ENCODE results near the gene SLC8A1. TPM values are rescaled to one million over a fixed set of nuclear protein-coding genes. Genes with fewer than 3 reads are reported as not detected.
A peak's percentile ranks its signal among the peaks of the same experiment; 100 is the strongest.

SLC8A1 gene
- total RNA-seq, 1 donor from 2014 or later: 9.6 TPM

- Histone ChIP-seq H3K4me3 (peak overlapping the region; percentile 57), H3K27me3 (peaks cover 55% of the 10 kb centered on the region), H3K9ac (no peak overlapping the region), H3F3A (ENCODE audit: low read depth) (peaks cover 13% of the 10 kb centered on the region), H3K27ac (no peak overlapping the region), H3K4me1 (peaks cover 15% of the 10 kb centered on the region), H4K20me1 (ENCODE audit: low read depth) (no peaks in the 10 kb centered on the region), H3K9me3 (ENCODE audit: low read depth) (no peaks in the 10 kb centered on the region), H3K4me2 (peak overlapping the region; percentile 86), H3K79me2 (ENCODE audit: low read depth) (no peaks in the 10 kb centered on the region), H2AFZ (replicated peaks) (no peak overlapping the region), H3K36me3 (no peaks in the 10 kb centered on the region)
- no peak for DNase-seq (ENCODE audit: low spot score)
- H3K9me3 Mint-ChIP-seq: no peaks in the 10 kb centered on the region
- TF ChIP-seq CTCF (IDR thresholded peaks at IDR 0.05) (no peak), EZH2phosphoT487 (IDR thresholded peaks at IDR 0.05) (no peak), EZH2 (IDR thresholded peaks at IDR 0.05) (no peak)
- no peaks in the 10 kb centered on the region for H3K36me3 Mint-ChIP-seq
- peaks cover 6% of the 10 kb centered on the region for H3K27me3 Mint-ChIP-seq (ENCODE audit: insufficient read depth, low read depth)
- peaks cover 22% of the 10 kb centered on the region for H3K4me1 Mint-ChIP-seq
- H3K4me3 Mint-ChIP-seq: peak overlapping the region; percentile 87
- H3K27ac Mint-ChIP-seq: no peak overlapping the region
These were observed 896 bp upstream of the SLC8A1 start for GRCh38 chr2:40452786-40453185.

- Histone ChIP-seq H3K27ac (no peak overlapping the region), H3K79me2 (ENCODE audit: low read depth) (no peaks in the 10 kb centered on the region), H3F3A (ENCODE audit: low read depth) (peaks cover 13% of the 10 kb centered on the region), H3K9me3 (ENCODE audit: low read depth) (no peaks in the 10 kb centered on the region), H3K4me2 (peak overlapping the region; percentile 77), H2AFZ (replicated peaks) (peak overlapping the region; percentile 66), H3K4me3 (peak overlapping the region; percentile 57), H3K4me1 (peaks cover 12% of the 10 kb centered on the region), H4K20me1 (ENCODE audit: low read depth) (no peaks in the 10 kb centered on the region), H3K9ac (no peak overlapping the region), H3K27me3 (peaks cover 55% of the 10 kb centered on the region), H3K36me3 (no peaks in the 10 kb centered on the region)
- Mint-ChIP-seq H3K36me3 (peaks cover 2% of the 10 kb centered on the region), H3K4me1 (peaks cover 19% of the 10 kb centered on the region), H3K27me3 (ENCODE audit: insufficient read depth, low read depth) (peaks cover 6% of the 10 kb centered on the region), H3K4me3 (peak overlapping the region; percentile 91), H3K27ac (peak overlapping the region; percentile 47), H3K9me3 (no peaks in the 10 kb centered on the region)
- TF ChIP-seq EZH2 (IDR thresholded peaks at IDR 0.05) (no peak), EZH2phosphoT487 (IDR thresholded peaks at IDR 0.05) (no peak), CTCF (IDR thresholded peaks at IDR 0.05) (no peak)
- DNase-seq (ENCODE audit: low spot score): peak; percentile 40
These were observed 977 bp downstream of the SLC8A1 start for GRCh38 chr2:40450796-40451430.

- H3K4me1 ChIP-seq: peaks cover 12% of the 10 kb centered on the region
- peaks cover 6% of the 10 kb centered on the region for H3K27me3 Mint-ChIP-seq (ENCODE audit: insufficient read depth, low read depth)
These were observed 1.7 kb downstream of the SLC8A1 start for GRCh38 chr2:40450066-40450795.

More at GRCh38 chr2:40450066-40450795, 1.7 kb downstream of the SLC8A1 start:
- Histone ChIP-seq H3K9me3 (ENCODE audit: low read depth) (no peaks in the 10 kb centered on the region), H3K36me3 (no peaks in the 10 kb centered on the region), H3K4me2 (peak overlapping the region; percentile 77), H3F3A (ENCODE audit: low read depth) (peaks cover 13% of the 10 kb centered on the region), H4K20me1 (ENCODE audit: low read depth) (no peaks in the 10 kb centered on the region), H3K9ac (no peak overlapping the region), H3K27ac (no peak overlapping the region), H3K27me3 (peaks cover 55% of the 10 kb centered on the region), H3K4me3 (peak overlapping the region; percentile 57), H3K79me2 (ENCODE audit: low read depth) (no peaks in the 10 kb centered on the region), H2AFZ (replicated peaks) (peak overlapping the region; percentile 23)
- H3K27ac Mint-ChIP-seq: no peak overlapping the region
- peak overlapping the region; percentile 91 for H3K4me3 Mint-ChIP-seq
- peaks cover 2% of the 10 kb centered on the region for H3K36me3 Mint-ChIP-seq
- peaks cover 19% of the 10 kb centered on the region for H3K4me1 Mint-ChIP-seq
- H3K9me3 Mint-ChIP-seq: no peaks in the 10 kb centered on the region
- DNase-seq (ENCODE audit: low spot score): peak; percentile 22
- TF ChIP-seq EZH2 (IDR thresholded peaks at IDR 0.05) (no peak), EZH2phosphoT487 (IDR thresholded peaks at IDR 0.05) (no peak), CTCF (IDR thresholded peaks at IDR 0.05) (no peak)

Measured in neural progenitor cell (in vitro differentiated cells).